K562 (cell line): ENCODE data around the gene RASGEF1C. TPM values are rescaled to one million over a fixed set of nuclear protein-coding genes. Genes with fewer than 3 reads are reported as not detected.

Experiments
- DIDO1 ChIP-seq: fragments of 450-650 bp; IDR thresholded peaks from 2 replicates; pipeline ENCODE4 v1.6.1; 2016; ENCODE audit warnings: low read depth, missing biosample characterization, missing genetic modification characterization
- HDAC3 ChIP-seq: fragments of 450-650 bp; IDR thresholded peaks from 2 replicates; pipeline ENCODE4 v1.6.1; 2018; ENCODE audit warnings: borderline replicate concordance, mild to moderate bottlenecking, moderate library complexity; ENCODE audit not compliant: partially characterized antibody
- HMGN3 ChIP-seq: IDR thresholded peaks from 2 replicates; pipeline ENCODE4 v1.6.1; 2011; ENCODE audit warnings: borderline replicate concordance, low read depth, mild to moderate bottlenecking, mixed read lengths, low read length; ENCODE audit not compliant: insufficient read length; ENCODE audit errors: extremely low read depth
- HNRNPK ChIP-seq: fragments of 200-400 bp; formaldehyde crosslinking; IDR thresholded peaks from one replicate; pipeline ENCODE4 v1.6.1; 2018; ENCODE audit warnings: mild to moderate bottlenecking, low read depth, low read length; ENCODE audit not compliant: poor library complexity, severe bottlenecking
- MTA2 ChIP-seq: fragments of 450-650 bp; IDR thresholded peaks from 2 replicates; pipeline ENCODE4 v1.6.1; 2016; ENCODE audit warnings: low read depth
- PHB ChIP-seq: fragments of 250-450 bp; sonication (Bioruptor Pico); IDR thresholded peaks from 2 replicates; pipeline ENCODE4 v1.5.0; 2021
- PTRF ChIP-seq: fragments of 450-650 bp; IDR thresholded peaks from 2 replicates; pipeline ENCODE4 v1.6.1; 2016; ENCODE audit warnings: mild to moderate bottlenecking, missing genetic modification characterization, missing compliant biosample characterization
- SMARCB1 ChIP-seq: IDR thresholded peaks from 2 replicates; pipeline ENCODE4 v1.6.1; 2011; ENCODE audit warnings: improper control_type of control experiment, low read depth; ENCODE audit not compliant: insufficient read length
- TBL1XR1 ChIP-seq, 2 experiments: IDR thresholded peaks; 2 replicates each; pipeline ENCODE4 v1.6.1; 2012; ENCODE audit warnings: improper control_type of control experiment in 2 of 2, low read length in 2 of 2, mild to moderate bottlenecking in 1 of 2
- ZBTB7A ChIP-seq: IDR thresholded peaks from 2 replicates; pipeline ENCODE4 v1.6.1; 2011; ENCODE audit warnings: low read depth, mild to moderate bottlenecking, low read length, moderate library complexity, borderline replicate concordance; ENCODE audit not compliant: control insufficient read depth
- ZNF217 ChIP-seq: sonication (generic); formaldehyde crosslinking; IDR thresholded peaks from 2 replicates; pipeline ENCODE4 v1.8.0; 2022; ENCODE audit warnings: mild to moderate bottlenecking, missing genetic modification reagents
- ZNF76 ChIP-seq: fragments of 250-450 bp; sonication (Bioruptor Pico); IDR thresholded peaks from 2 replicates; pipeline ENCODE4 v1.4.0; 2020; ENCODE audit warnings: mild to moderate bottlenecking, moderate library complexity, borderline replicate concordance
- ZZZ3 ChIP-seq: fragments of 450-650 bp; IDR thresholded peaks from 2 replicates; pipeline ENCODE4 v1.6.1; 2016; ENCODE audit warnings: antibody characterized with exemption, mild to moderate bottlenecking, moderate library complexity
- polyA plus RNA-seq, 8 experiments: library from polyadenylated mRNA; depleted of rRNA in 4 of 8; stranded (reverse) in 5 of 8; unstranded in 3 of 8; fragments of >200 nt; fragmentation: Nextera tagmentation in 2 of 8; fragmentation: Illumina TruSeq in 1 of 8; extraction: Ambion mirVana in 2 of 8; extraction: Trizol in 1 of 8; gene quantifications; 2 replicates each; pipeline versions ENCODE4 v1.2.1 to v1.2.3, GENCODE V29; 2011 to 2014; ENCODE audit warnings: inconsistent platforms in 1 of 8, missing spikeins in 1 of 8
- total RNA-seq, 7 experiments: library from RNA; depleted of rRNA in 6 of 7; stranded (reverse); fragments of >200 nt in 6 of 7; fragmentation: Illumina TruSeq in 2 of 7; extraction: Trizol in 2 of 7; gene quantifications; 2 replicates each; pipeline versions ENCODE4 v1.2.1 to v1.2.3, GENCODE V29; 2011 to 2021; ENCODE audit warnings: low replicate concordance in 1 of 7
- TF ChIP-seq, protein P1 (sequence below): fragments of 450-650 bp; formaldehyde crosslinking; IDR thresholded peaks from 2 replicates; pipeline ENCODE4 v1.4.0; 2020; ENCODE audit warnings: mild to moderate bottlenecking, mixed read lengths
- TF ChIP-seq, protein P2 (sequence below): fragments of 450-650 bp; IDR thresholded peaks from 2 replicates; pipeline ENCODE4 v1.6.1; 2014; ENCODE audit warnings: low read depth, mild to moderate bottlenecking, moderate library complexity, borderline replicate concordance
- TF ChIP-seq, protein P3 (sequence below), 2 experiments: fragments of 450-650 bp; formaldehyde crosslinking in 1 of 2; IDR thresholded peaks; 2 replicates each; pipeline versions ENCODE4 v1.4.0 to v1.6.1; 2014 to 2020; ENCODE audit warnings: mild to moderate bottlenecking in 2 of 2, borderline replicate concordance in 1 of 2, low read depth in 1 of 2

Gene RASGEF1C
- total and polyA plus RNA-seq, 9 of the 15 experiments (the other 6 are each of a cell fraction or from before 2014, with no cell fraction given), result 0.04 to 1.1 (median 0.21) TPM; not detected in 4

DNA sequence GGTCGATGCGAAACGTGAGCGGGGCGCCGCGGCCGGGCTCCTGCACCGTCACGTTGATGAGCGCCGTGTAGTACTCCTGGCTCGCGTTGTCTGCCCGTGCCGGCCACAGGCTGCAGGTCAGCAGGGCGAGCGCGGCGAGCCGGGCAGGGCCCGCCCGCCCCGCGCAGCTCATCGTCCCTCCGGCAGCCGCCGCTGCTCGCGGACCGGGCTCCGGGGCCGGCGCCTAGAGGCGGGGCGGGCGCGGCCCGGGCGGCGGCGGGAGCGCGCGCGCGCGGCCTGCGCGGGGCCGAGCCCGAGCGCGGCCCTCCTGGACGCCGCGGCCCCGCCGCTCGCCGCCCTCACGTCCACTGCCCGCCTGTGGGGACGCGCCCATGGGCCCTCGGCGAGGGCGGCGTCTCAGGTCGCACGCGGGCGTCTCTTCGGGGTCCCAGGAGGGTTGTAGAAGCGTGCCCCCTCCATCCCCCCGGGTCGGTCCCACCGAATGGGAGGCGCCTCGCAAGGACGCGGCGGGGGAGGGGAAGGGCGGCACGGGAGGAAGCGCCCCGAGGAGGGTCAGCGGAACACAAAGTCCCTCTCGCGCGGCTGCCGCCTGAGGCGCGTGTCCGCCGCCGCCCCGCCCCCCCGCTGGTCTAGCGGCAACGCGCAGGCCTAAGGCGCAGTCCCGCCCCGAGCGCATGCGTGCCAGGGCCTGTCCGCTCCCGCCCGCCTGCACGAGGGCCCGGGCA lies 137.3 kb downstream of the RASGEF1C start, which contains the start of gene RNF130 (continued):
- no peak for TF ChIP-seq MTA2
- no peak for TF ChIP-seq HNRNPK
- no peak for TF ChIP-seq SMARCB1
- TF ChIP-seq, protein P1, sequence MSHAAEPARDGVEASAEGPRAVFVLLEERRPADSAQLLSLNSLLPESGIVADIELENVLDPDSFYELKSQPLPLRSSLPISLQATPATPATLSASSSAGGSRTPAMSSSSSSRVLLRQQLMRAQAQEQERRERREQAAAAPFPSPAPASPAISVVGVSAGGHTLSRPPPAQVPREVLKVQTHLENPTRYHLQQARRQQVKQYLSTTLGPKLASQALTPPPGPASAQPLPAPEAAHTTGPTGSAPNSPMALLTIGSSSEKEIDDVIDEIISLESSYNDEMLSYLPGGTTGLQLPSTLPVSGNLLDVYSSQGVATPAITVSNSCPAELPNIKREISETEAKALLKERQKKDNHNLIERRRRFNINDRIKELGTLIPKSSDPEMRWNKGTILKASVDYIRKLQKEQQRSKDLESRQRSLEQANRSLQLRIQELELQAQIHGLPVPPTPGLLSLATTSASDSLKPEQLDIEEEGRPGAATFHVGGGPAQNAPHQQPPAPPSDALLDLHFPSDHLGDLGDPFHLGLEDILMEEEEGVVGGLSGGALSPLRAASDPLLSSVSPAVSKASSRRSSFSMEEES (CRISPR knock-in tag), result no peak
- peak; percentile 89; the same call in 1 of the 2 replicates for TF ChIP-seq ZNF76
- TF ChIP-seq, protein P2, sequence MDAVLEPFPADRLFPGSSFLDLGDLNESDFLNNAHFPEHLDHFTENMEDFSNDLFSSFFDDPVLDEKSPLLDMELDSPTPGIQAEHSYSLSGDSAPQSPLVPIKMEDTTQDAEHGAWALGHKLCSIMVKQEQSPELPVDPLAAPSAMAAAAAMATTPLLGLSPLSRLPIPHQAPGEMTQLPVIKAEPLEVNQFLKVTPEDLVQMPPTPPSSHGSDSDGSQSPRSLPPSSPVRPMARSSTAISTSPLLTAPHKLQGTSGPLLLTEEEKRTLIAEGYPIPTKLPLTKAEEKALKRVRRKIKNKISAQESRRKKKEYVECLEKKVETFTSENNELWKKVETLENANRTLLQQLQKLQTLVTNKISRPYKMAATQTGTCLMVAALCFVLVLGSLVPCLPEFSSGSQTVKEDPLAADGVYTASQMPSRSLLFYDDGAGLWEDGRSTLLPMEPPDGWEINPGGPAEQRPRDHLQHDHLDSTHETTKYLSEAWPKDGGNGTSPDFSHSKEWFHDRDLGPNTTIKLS, result no peak
- no peak for TF ChIP-seq ZZZ3
- no peak for TF ChIP-seq PHB (CRISPR knock-in tag)
- TF ChIP-seq ZNF217 (CRISPR knock-in tag), result no peak
- TF ChIP-seq PTRF, result no peak
- TF ChIP-seq, protein P3, sequence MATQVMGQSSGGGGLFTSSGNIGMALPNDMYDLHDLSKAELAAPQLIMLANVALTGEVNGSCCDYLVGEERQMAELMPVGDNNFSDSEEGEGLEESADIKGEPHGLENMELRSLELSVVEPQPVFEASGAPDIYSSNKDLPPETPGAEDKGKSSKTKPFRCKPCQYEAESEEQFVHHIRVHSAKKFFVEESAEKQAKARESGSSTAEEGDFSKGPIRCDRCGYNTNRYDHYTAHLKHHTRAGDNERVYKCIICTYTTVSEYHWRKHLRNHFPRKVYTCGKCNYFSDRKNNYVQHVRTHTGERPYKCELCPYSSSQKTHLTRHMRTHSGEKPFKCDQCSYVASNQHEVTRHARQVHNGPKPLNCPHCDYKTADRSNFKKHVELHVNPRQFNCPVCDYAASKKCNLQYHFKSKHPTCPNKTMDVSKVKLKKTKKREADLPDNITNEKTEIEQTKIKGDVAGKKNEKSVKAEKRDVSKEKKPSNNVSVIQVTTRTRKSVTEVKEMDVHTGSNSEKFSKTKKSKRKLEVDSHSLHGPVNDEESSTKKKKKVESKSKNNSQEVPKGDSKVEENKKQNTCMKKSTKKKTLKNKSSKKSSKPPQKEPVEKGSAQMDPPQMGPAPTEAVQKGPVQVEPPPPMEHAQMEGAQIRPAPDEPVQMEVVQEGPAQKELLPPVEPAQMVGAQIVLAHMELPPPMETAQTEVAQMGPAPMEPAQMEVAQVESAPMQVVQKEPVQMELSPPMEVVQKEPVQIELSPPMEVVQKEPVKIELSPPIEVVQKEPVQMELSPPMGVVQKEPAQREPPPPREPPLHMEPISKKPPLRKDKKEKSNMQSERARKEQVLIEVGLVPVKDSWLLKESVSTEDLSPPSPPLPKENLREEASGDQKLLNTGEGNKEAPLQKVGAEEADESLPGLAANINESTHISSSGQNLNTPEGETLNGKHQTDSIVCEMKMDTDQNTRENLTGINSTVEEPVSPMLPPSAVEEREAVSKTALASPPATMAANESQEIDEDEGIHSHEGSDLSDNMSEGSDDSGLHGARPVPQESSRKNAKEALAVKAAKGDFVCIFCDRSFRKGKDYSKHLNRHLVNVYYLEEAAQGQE (IDR thresholded peaks at IDR 0.05; ENCODE audit: borderline replicate concordance), result 0 out of 2 replicates have a peak, but pooled peaks have one; percentile 4
- TF ChIP-seq, protein P3 (CRISPR knock-in tag; IDR thresholded peaks at IDR 0.05; ENCODE audit: low read depth), result peak; percentile 87
- peak; percentile 65 for TF ChIP-seq HMGN3
- no peak for TF ChIP-seq ZBTB7A
- 0 out of 4 replicates have a peak, but pooled peaks of 1 of the 2 experiments have one; percentile 30 for TF ChIP-seq TBL1XR1 (IDR thresholded peaks at IDR 0.05; ENCODE audit: low read length in 2 of 2)
- no peak for TF ChIP-seq HDAC3
- no peak for TF ChIP-seq DIDO1 (tag)
